ENCODE data around the gene KCNK18. TPM values are rescaled to one million over a fixed set of nuclear protein-coding genes. Genes with fewer than 3 reads are reported as not detected.

KCNK18 gene
- total RNA-seq, 1 experiment from 2014 or later = not detected

- TF ChIP-seq CTCF (conservative IDR thresholded peaks at IDR 0.05) = no peak
- H4K20me1 ChIP-seq (ENCODE audit: control insufficient read depth, insufficient read depth, insufficient read length) = no peaks in the 10 kb centered on the region
- H3K79me1 ChIP-seq (ENCODE audit: insufficient read depth, low read depth, low read length, poor library complexity, severe bottlenecking) = no peaks in the 10 kb centered on the region
- H3K4me2 ChIP-seq (ENCODE audit: insufficient read depth, insufficient read length, low read length) = no peak overlapping the region
- no peak overlapping the region for H2BK5ac ChIP-seq (ENCODE audit: insufficient read length, low read length)
- no peak overlapping the region for H2BK20ac ChIP-seq (ENCODE audit: low read depth, low read length, poor library complexity, severe bottlenecking)
- H2BK120ac ChIP-seq (ENCODE audit: low read depth, low read length, poor library complexity, severe bottlenecking) = no peak overlapping the region
- H4K91ac ChIP-seq (ENCODE audit: insufficient read length, low read depth, low read length) = no peak overlapping the region
- no peaks in the 10 kb centered on the region for H3K79me2 ChIP-seq (ENCODE audit: insufficient read depth, low read length)
- H3K4ac ChIP-seq (ENCODE audit: low read depth, low read length) = no peak overlapping the region
- no peak overlapping the region for H2AFZ ChIP-seq (ENCODE audit: low read length)
- no peak overlapping the region for H3T11ph ChIP-seq (ENCODE audit: low read length)
- H3K23me2 ChIP-seq (ENCODE audit: insufficient read length, low read depth, low read length, poor library complexity, severe bottlenecking) = no peaks in the 10 kb centered on the region
- H4K5ac ChIP-seq (ENCODE audit: insufficient read length, low read depth, low read length) = no peak overlapping the region
- no peak overlapping the region for H2BK12ac ChIP-seq (ENCODE audit: insufficient read length, low read depth, low read length)
- H3K27ac ChIP-seq (ENCODE audit: insufficient read length, low read depth, low read length) = no peak overlapping the region
- no peak overlapping the region for H3K23ac ChIP-seq (ENCODE audit: insufficient read length, low read depth, low read length)
- peaks cover 21% of the 10 kb centered on the region for H3K27me3 Mint-ChIP-seq (ENCODE audit: low read depth)
- no peak overlapping the region for H3K9ac ChIP-seq (ENCODE audit: extremely low read depth, insufficient read length, low read length)
- H3K9me3 ChIP-seq (ENCODE audit: control insufficient read depth, low read depth, low read length) = no peaks in the 10 kb centered on the region
- H3K4me3 Mint-ChIP-seq = no peak overlapping the region
- no peaks in the 10 kb centered on the region for H3K36me3 Mint-ChIP-seq (ENCODE audit: insufficient read depth in 1 of 3, low read depth in 3 of 3)
- no peaks in the 10 kb centered on the region for H3K9me3 Mint-ChIP-seq
- no peaks in the 10 kb centered on the region for H3K4me1 ChIP-seq (ENCODE audit: insufficient read depth, low read length)
- H3K18ac ChIP-seq (ENCODE audit: insufficient read length, low read depth, low read length) = no peak overlapping the region
- DNase-seq = no peak
- no peak overlapping the region for H2AK5ac ChIP-seq (ENCODE audit: insufficient read length, low read length)
- H3K56ac ChIP-seq (ENCODE audit: insufficient read length, low read depth, low read length) = no peak overlapping the region
- no peak overlapping the region for H2BK15ac ChIP-seq (ENCODE audit: low read depth, low read length)
- H3K27me3 ChIP-seq (ENCODE audit: insufficient read depth, low read length) = no peaks in the 10 kb centered on the region
- H4K8ac ChIP-seq (replicated peaks; ENCODE audit: insufficient read length, low read depth, low read length) = no peak overlapping the region
- H3K14ac ChIP-seq (ENCODE audit: insufficient read depth, low read length) = no peak overlapping the region
- WGBS (ENCODE audit: extremely low coverage, insufficient read length, low lambda C conversion rate) = no CpG with 5 or more reads among the region's 6 CpGs
- peaks cover 14 to 22% of the 10 kb centered on the region in 2 experiments for H3K4me1 Mint-ChIP-seq
- no peak overlapping the region for H3K27ac Mint-ChIP-seq
Measured at GRCh38 chr10:117249493-117250093, 52.3 kb downstream of the KCNK18 start.

All from H9 (cell line).